NCI-H510A (cell line): ENCODE data around the gene PLOD1.

Source experiments
- DNase-seq: peaks from one replicate; lab custom pipeline; 2025; lab: John Stamatoyannopoulos, UW

Gene PLOD1

GRCh38 chr1:11978301-11978700 lies 43.8 kb downstream of the PLOD1 start:
- DNase-seq: no peak

GRCh38 chr1:11979028-11979850 lies 44.7 kb downstream of the PLOD1 start:
- peak; percentile 66 for DNase-seq

DNA sequence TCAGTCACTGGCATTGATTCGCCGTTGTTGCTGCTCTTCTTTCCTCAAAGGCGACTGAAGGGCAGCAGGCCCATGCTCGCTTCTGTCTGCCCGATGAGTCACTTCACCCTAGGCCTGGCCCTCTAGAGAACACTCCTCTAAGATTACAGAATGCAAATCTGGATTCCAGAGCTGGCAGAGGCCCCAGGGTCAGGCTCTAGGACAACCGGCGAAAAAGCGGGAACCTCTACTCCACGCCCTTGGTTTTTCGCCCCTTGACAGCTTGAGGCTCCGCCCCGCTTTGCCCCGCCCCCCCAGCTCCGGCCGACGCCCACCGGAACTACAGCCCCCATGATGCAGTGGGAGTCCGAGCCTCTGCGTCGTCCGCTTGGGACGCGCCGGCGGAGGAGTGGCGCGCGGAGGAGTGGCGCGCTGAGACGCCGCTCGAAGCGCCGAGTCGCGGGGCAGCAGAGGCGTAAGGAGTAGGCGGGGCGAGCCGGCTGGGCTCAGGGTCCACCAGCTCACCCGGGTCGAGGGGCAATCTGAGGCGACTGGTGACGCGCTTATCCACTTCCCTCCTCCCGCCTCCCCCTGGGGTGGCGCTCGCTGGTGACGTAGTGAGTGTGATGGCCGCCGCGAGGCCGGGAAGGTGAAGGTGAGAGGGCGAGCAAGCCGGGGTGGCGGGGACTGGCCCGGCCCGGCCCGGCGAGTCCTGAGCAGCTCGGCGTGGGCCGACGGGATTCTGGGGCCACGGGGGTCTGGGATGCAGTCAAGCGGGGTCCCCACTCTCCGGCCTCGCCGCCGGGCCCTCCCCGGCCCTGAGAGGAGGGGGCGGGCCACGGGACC lies 45.5 kb downstream of the PLOD1 start, which contains the start of gene MFN2:
TSS of gene MFN2 (plus strand) at position 594 of the 825 bp plus-strand sequence. CDS start 8,725 bp downstream, outside the sequence.
- DNase-seq: peak; percentile 99

GRCh38 chr1:11980676-11980972 lies 46.1 kb downstream of the PLOD1 start:
- no peak for DNase-seq

DNA sequence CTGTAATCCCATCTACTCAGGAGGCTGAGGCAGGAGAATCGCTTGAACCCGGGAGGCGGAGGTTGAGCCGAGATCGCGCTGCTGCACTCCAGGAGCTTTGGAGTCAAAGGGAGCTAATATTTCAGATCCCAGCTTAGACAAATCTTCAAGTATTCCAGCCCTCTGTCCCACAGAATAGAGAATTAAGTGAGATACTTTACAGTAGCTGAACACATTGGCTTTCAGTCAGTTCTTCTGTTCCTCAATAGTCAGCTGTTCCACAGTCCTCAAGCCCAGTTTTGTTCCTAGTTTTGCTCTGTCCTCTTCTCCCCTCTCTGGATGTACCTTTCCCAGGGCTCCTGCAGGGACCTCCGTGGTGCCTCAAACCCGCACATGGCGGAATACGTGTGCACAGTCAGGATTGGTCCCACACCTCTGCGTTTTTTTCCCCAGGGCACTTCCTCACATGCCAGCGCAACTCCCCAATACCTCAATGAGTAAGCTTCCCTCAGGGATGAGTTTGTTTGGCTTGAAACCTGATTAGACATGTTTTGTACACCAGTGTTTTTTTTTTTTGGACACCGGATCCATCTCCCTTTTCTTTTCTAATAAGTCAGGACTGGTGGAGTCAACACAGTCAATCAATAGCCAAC lies 47.0 kb downstream of the PLOD1 start:
- DNase-seq: no peak

DNA sequence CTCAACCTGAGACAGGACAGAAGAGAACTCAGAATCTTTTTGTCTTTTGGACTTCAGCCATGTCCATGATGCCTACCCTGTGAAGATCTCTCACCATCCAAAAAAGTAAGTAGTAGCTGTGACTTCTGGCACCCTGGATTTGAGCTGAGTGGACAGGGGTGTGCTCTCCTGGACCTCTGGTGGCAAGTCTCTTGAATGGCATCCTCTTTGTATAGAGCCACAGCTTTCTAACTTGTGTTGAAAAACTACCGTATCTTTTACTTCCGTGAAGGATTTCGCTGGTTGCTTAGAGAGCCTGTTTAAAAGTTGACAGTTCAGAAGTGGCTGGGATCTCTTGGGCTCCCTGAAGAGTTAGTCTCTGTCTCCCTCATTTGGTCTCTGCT lies 47.5 kb downstream of the PLOD1 start:
- no peak for DNase-seq

DNA sequence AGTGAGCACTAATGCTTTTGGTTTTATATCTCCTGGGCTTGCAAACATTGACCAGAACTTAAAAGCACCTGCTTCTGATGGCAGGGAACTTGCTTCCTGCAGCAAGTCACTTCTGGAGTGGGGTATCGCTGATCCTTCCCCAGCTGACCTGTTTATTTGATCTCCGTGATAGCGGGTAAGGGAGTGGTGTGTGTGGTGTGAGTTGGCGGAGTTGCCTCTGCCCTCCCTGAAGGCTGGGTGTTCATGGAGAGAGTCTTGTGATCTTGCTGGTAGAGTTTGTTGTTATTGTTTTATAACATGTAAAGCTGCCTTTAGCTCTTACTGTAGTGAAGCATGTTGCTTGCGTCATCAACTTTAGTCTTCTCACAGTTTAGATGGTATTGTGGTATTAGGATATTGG lies 49.6 kb downstream of the PLOD1 start:
- DNase-seq: no peak

DNA sequence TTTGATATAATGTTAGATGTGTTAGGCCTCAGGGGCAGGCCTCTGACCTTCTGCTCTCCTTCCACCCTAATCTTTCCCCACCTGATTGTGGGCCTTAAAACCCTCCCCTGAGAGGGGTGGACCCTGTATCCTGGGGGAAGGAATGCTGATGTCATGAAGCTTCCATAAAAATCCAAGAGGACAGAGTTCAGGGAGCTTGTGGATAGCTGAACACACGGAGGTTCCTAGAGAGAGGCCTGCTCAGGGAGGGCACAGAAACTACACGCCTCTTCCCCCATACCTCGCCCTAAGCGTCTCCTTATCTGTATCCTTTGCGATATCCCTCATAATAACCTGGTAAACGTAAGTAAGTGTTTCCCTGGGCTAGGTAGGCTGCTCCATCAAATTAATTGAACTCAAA lies 50.1 kb downstream of the PLOD1 start:
- no peak for DNase-seq

GRCh38 chr1:11985171-11985570 lies 50.7 kb downstream of the PLOD1 start:
- no peak for DNase-seq

- no peak for DNase-seq
Observed at GRCh38 chr1:11985851-11986250, 51.3 kb downstream of the PLOD1 start.

- no peak for DNase-seq
Observed at GRCh38 chr1:11989669-11990068, 55.2 kb downstream of the PLOD1 start.

DNA sequence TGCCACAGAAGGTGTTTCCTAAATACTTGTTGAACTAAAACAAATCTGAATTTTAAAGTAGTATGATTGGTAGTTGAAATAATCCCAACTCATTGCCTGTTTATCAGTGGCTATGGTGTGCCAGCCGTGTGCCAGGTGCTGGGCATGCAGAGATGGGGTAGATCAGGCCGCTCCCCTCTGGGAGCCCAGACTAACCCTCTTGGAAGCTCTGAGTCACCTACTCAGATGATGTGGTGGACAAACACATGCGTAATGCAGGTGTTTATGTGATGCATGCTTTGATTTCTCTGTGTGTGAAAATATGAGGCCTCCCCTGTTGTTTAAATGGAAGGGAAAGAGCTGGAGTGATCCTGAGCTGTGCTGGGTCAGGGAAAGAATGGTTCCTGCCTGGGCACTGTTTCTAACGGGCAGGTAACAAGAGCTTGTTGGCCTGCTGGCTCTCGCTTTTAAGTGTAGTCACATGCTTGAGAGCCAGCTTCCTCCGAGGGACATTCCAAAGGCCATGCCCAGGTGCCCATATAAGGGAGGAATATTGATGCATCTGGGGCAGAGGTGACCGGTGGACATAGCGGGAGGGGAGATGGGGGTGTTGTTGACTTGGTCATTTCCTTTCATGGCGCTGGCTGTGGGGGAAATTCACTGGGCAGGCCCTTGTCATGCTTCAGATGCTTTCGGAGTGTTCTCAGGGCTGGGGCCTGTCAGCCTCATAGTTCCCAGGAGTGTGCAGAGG lies 56.0 kb downstream of the PLOD1 start:
- DNase-seq: peak; percentile 62

DNA sequence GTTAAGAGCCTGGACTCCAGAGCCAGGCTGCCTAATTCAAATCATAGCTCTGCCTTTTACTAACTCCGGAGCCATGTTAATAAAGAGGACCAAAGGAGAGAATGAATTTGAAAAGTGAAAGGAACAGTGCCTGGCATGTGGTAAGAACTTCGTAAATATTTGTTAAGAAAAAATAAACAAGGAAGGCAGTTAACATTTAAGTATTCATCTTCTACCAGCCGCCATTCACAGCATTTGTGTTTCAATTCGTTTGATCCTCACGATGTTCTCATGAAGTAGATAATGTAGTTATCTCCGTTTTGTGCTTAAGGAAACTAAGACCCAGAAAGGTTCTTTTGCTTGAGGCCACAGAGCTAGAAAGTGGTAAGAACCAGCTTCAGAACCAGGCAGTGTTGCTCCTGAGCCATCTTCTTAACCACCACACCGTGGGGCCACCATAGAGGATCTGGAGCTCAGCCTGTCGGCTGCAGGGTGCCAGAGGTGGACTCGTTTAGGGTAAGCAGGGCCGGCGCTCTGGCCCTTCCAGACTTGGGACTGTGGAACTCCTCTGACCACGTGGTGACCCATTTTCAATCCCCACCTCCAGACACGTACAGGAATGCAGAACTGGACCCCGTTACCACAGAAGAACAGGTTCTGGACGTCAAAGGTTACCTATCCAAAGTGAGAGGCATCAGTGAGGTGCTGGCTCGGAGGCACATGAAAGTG lies 57.6 kb downstream of the PLOD1 start:
- DNase-seq: no peak

- no peak for DNase-seq
Observed at GRCh38 chr1:11997081-11997850, 62.7 kb downstream of the PLOD1 start.

DNA sequence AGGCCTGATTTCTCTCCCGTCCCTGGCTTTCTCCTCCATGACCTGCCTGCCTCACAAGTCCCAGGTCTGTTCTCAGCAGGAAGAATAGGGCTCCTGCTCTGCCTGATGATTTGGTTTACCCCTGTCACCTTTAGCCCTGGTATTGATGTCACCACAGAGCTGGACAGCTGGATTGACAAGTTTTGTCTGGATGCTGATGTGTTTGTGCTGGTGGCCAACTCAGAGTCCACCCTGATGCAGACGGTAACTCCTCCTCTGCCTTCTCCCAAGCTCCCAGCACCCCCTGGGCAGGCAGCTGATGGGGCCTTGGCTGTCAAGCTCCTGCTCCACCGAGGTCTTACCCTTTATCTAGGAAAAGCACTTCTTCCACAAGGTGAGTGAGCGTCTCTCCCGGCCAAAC lies 64.1 kb downstream of the PLOD1 start:
- DNase-seq: no peak

DNA sequence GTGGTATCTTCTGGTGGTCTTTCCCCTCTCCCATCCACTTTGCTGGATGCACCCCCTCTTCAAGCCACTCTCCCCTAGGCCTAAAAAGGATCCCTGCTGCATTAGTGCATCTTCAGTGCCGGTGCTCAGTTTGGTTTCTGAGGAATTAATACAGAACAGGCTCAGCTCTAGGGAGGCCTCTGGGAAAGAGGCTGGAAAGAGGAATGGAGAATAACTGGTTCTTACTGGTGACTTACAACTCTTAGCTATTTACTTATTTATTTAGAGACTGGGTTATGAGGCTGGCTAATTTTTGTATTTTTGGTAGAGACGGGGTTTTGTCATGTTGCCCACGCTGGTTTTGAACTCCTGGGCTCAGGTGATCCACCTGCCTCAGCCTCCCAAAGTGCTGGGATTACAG lies 64.7 kb downstream of the PLOD1 start:
- DNase-seq: no peak

GRCh38 chr1:12001249-12001917 lies 66.9 kb downstream of the PLOD1 start:
- peak; percentile 30 for DNase-seq

DNA sequence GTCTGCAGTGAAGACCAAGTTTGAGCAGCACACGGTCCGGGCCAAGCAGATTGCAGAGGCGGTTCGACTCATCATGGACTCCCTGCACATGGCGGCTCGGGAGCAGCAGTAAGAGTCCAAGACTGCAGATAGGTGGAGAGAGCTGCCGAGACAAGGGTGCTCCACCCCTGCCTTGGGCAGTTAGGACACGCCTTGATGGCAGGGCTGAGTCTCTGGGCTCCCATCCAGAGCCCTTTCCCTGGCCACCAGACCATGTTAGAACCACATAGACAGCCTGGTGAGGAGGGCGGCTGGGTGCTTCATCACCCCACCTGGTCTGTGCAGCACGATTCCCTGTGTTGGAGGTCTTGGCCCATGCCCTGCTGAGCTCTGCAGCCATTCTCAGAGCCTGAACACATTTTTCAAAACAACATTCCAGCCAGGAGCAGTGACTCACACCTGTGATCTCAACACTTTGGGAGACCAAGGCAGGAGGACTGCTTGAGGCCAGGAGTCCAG lies 67.5 kb downstream of the PLOD1 start:
- no peak for DNase-seq

GRCh38 chr1:12003762-12004161 lies 69.2 kb downstream of the PLOD1 start:
- DNase-seq: no peak
